ENCODE measurements around the gene HDX. TPM values are rescaled to one million over a fixed set of nuclear protein-coding genes. Genes with fewer than 3 reads are reported as not detected.
"Not testable (repeated sequence)": the region's sequence is repeated elsewhere in the genome, so short reads cannot be mapped to it uniquely, and the experiment has no call there.

The HDX gene
- total RNA-seq, 1 experiment from 2014 or later: 19.9 TPM

DNA sequence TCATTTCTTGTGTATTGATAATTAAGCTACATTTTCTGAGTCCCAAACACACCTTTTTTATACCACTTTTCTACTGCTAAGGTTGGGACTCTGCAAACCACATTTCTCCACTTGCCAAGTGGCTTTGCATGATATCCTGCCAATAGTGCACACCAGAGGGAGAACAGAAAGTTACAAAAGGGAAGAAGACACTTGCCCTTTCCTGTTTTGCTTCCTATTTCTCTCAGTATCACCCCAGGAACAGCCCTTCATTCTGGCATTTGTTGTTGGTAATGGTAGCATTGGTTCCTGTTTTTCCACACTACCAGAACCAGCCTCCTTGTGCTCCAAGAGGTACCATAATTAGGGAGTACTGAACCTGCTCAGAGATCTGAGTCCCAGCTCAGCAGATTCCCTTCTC is 87.1 kb downstream of the HDX start:
- no peak for DNase-seq
- Histone ChIP-seq H3K27ac (no peak overlapping the region), H3K36me3 (no peaks in the 10 kb centered on the region), H3K4me1 (no peaks in the 10 kb centered on the region), H3K9me3 (replicated peaks) (no peaks in the 10 kb centered on the region), H3K27me3 (no peaks in the 10 kb centered on the region), H3K4me3 (no peak overlapping the region)

DNA sequence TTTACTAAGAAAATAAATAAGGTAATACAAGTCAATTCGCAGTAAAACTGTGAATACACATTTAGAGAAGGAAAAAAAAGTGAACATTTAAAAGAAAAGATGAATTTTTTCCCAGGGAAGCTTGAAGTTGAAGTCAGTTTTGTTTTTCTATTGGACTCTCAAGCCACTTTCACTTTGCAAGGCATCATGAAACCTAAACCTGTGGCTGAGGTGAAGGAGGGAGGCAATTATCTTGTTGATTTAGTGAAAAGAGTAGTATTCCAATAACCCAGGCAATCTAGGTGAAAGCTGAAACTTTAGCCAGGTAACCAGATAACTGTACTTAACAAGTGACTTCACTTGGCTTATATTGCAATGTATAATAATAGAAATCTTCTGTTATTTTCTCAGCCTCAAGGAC is 138.6 kb downstream of the HDX start:
- DNase-seq: no peak
- no peak overlapping the region for H3K27ac ChIP-seq
- no peaks in the 10 kb centered on the region for H3K4me1 ChIP-seq
- H3K27me3 ChIP-seq: no peaks in the 10 kb centered on the region
- no peaks in the 10 kb centered on the region for H3K9me3 ChIP-seq (replicated peaks)
- H3K36me3 ChIP-seq: no peaks in the 10 kb centered on the region
- H3K4me3 ChIP-seq: no peak overlapping the region

DNA sequence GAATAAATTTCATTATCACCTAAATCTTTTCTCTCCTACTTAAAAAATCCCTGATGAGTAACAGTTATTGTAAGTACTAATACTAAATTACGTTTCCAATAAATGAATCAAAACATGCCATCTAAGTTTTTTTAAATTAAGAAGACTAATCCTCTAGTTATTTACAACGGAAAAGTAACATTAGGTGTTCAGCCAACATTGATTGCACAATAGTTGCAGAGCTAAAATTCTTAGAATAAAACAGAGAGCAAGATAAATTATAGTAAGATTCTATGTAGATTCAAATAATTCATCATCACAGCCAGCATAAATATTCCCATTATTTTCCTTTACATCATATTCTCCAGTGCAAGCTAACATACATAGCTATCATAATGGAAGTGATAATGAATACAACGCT is 139.2 kb downstream of the HDX start:
- H3K27ac ChIP-seq: no peak overlapping the region

DNA sequence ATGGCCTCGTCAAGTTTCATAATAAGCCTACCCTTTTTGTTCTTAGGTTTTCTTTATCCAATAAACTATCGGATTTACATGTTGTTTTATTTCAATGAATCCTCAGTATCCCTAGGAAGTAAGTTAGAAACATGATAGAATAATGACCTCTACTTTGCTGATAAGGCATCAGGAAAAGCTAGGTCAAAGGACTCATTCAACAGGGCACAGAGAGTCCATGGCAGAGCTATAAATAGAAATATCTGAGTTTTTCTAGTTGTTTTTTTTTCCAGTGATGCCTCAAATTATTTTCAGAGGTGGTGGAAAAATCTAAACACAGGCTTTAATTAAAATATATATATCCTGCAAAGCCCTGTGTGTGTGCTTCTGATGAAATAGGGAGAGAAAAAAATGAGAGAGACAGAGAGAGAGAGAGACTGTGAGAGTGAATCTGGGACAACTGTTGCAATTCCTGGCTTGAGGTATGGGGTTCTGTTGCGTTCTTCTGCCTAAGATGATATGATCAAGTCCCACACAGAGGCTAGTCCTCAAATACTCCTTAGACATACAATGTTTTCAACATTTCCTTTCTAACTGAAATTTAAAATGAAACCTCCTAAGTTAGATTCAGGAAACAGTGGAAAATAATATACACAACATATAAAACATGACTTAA is 139.9 kb downstream of the HDX start:
- no peaks in the 10 kb centered on the region for H3K27me3 ChIP-seq
- no peak for DNase-seq
- H3K9me3 ChIP-seq (replicated peaks): no peaks in the 10 kb centered on the region
- no peak overlapping the region for H3K4me3 ChIP-seq
- no peaks in the 10 kb centered on the region for H3K36me3 ChIP-seq
- no peaks in the 10 kb centered on the region for H3K4me1 ChIP-seq
- no peak overlapping the region for H3K27ac ChIP-seq

More for the DNA sequence above, 139.2 kb downstream of the HDX start:
- no peaks in the 10 kb centered on the region for H3K36me3 ChIP-seq
- no peaks in the 10 kb centered on the region for H3K4me1 ChIP-seq
- no peaks in the 10 kb centered on the region for H3K27me3 ChIP-seq
- DNase-seq: no peak
- no peaks in the 10 kb centered on the region for H3K9me3 ChIP-seq (replicated peaks)
- H3K4me3 ChIP-seq: no peak overlapping the region

DNA sequence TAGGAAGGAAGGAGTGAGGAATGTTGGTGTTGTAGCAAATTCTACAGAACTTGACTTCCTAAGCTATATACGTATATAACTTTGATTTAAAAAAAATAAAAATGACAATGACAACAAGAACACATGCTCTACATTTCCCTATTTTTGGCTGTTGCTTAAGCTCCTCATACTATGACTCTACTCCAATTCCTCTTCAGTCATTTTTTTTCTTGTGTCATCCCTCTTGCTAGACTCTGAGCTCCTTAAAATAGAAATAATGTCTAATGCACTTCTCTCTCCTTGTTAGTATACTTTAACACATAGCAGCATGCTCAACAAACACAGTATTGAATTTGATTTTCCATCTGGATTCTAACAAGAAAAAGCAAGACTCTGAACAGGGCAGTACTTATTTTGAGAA is 144.0 kb downstream of the HDX start:
- H3K27me3 ChIP-seq: no peaks in the 10 kb centered on the region
- no peak overlapping the region for H3K27ac ChIP-seq
- DNase-seq: no peak
- H3K9me3 ChIP-seq (replicated peaks): no peaks in the 10 kb centered on the region
- H3K4me3 ChIP-seq: no peak overlapping the region
- no peaks in the 10 kb centered on the region for H3K36me3 ChIP-seq
- H3K4me1 ChIP-seq: no peaks in the 10 kb centered on the region

DNA sequence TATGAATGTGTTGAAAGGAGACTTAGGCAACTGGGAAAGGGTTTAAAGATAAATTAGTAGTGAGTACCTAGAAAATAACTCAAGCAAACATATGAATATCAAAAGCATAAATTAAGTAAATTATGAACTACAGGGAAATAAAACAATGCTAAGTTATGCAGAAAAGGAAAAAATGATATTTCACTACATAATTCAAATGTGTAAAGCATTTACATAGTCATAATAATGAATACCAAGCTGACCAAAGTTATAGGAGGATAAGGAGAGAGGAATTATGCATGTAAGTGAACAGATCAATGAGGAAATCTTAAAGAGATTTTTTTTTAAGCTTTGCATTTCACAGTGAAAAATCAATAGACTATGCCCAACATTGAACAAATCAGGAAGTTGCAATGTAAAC is 145.0 kb downstream of the HDX start:
- H3K27me3 ChIP-seq: no peaks in the 10 kb centered on the region
- no peak for DNase-seq
- no peak overlapping the region for H3K4me3 ChIP-seq
- H3K36me3 ChIP-seq: no peaks in the 10 kb centered on the region
- no peak overlapping the region for H3K27ac ChIP-seq
- no peaks in the 10 kb centered on the region for H3K4me1 ChIP-seq
- no peaks in the 10 kb centered on the region for H3K9me3 ChIP-seq (replicated peaks)

DNA sequence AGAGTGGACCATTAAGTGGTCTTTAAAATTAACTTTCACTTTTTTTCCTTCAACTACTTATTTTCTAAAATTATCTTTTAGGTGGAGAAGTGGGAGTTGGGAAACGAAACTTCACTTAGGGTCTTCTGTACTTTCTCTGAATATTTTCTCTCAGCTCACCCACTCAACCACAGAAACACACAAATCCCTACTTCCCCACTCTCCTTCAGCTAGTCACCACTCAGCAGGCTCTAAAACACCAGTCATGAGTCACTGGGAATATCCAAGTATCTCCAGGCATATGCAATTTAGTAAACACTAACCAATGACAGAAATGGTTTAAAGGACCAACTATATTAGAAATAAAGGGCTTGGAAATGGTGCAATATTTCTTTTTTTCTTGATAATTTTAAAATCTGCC is 161.3 kb downstream of the HDX start:
- Histone ChIP-seq H3K9me3 (replicated peaks) (no peaks in the 10 kb centered on the region), H3K27me3 (no peaks in the 10 kb centered on the region), H3K4me3 (no peak overlapping the region), H3K36me3 (no peaks in the 10 kb centered on the region), H3K27ac (no peak overlapping the region), H3K4me1 (peaks cover 15% of the 10 kb centered on the region)
- no peak for DNase-seq

DNA sequence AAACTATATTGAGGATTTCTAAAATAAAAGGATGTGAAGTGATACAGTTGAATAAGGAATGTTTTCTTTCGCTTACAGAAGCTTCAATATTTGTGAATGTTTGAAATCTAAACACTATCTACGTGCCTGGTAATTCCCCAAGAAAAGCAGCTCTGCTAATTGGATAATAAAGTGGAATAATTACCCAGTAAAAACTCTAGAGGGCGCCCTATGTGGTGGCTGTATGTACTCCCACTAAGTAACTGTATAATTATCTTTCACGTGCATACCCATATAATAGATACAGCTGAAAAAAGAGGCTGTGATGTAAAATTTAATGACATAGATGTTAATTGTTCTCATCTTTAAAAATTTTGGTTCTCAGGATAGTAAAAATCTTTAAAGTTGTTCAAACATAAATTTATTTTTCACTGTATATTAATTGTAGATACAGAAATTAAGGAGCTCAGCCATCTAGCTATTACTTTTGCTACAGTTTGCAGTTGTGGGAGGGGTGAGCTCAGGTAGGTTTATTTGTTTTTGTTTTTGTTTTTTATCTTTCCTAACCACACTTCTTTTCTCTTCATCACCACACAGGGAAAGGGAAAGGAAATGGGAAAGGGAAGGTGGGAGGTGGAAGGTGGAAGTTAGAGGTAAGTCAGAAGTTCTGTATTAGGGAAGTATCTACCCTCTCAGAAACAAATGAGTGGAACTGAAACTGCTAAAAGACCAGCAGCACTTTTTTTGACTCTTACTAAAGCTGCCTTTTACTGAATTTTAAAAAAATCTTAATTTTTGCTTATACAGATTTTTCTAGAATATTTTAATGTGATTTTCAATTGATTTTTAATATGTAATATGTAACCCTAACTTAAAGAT is 162.5 kb downstream of the HDX start:
- no peaks in the 10 kb centered on the region for H3K36me3 ChIP-seq
- no peak overlapping the region for H3K27ac ChIP-seq
- peak in 1 of 2 experiments; percentile 40 for DNase-seq
- no peak overlapping the region for H3K4me3 ChIP-seq
- H3K4me1 ChIP-seq: peaks cover 24% of the 10 kb centered on the region
- H3K27me3 ChIP-seq: no peaks in the 10 kb centered on the region
- H3K9me3 ChIP-seq (replicated peaks): no peaks in the 10 kb centered on the region

DNA sequence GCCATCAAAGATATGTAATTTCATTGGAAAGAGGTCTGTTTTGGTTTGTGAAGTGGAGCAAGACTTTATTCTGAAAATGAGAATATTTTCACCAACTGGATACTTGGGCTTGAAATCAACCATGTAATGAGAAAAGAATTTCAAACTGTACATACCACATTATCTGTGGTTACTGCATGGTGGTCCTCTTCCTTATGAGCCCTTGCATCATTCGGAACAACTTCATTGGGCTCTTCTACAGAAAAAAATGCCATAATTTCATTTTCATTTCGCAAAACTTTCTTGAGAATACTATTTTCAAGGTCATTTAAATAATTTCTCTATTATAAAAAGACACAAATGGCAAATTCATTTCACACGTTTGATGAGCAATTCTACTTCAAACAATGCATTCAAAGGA is 165.6 kb downstream of the HDX start:
- peak; percentile 14 to 57 for DNase-seq
- Histone ChIP-seq H3K27ac (peak overlapping the region; percentile 94), H3K4me3 (no peak overlapping the region), H3K4me1 (peaks cover 32% of the 10 kb centered on the region), H3K9me3 (replicated peaks) (no peaks in the 10 kb centered on the region), H3K27me3 (no peaks in the 10 kb centered on the region), H3K36me3 (no peaks in the 10 kb centered on the region)

DNA sequence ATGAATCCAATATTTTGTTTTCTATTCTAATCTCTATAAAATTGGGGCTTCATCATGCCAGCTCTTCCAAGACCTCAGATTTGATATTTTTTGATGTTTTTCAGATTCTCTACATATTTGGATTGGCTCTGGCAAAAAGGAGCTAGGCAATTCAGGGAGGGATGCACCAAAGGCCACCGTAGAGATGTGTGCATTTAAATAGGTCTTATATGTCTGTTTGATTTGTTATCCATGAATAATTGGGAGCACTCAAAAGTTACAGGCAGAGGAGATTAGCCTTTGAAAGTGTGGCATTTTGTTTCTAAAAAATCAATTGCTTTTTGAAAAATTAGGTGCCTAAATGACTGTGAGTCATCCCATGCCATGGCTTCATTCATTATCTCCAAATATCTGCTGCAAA is 167.1 kb downstream of the HDX start:
- no peak overlapping the region for H3K4me3 ChIP-seq
- peaks cover 32% of the 10 kb centered on the region for H3K4me1 ChIP-seq
- no peaks in the 10 kb centered on the region for H3K36me3 ChIP-seq
- H3K27ac ChIP-seq: peak overlapping the region; percentile 94
- no peaks in the 10 kb centered on the region for H3K9me3 ChIP-seq (replicated peaks)
- H3K27me3 ChIP-seq: no peaks in the 10 kb centered on the region
- peak; percentile 32 to 61 for DNase-seq

DNA sequence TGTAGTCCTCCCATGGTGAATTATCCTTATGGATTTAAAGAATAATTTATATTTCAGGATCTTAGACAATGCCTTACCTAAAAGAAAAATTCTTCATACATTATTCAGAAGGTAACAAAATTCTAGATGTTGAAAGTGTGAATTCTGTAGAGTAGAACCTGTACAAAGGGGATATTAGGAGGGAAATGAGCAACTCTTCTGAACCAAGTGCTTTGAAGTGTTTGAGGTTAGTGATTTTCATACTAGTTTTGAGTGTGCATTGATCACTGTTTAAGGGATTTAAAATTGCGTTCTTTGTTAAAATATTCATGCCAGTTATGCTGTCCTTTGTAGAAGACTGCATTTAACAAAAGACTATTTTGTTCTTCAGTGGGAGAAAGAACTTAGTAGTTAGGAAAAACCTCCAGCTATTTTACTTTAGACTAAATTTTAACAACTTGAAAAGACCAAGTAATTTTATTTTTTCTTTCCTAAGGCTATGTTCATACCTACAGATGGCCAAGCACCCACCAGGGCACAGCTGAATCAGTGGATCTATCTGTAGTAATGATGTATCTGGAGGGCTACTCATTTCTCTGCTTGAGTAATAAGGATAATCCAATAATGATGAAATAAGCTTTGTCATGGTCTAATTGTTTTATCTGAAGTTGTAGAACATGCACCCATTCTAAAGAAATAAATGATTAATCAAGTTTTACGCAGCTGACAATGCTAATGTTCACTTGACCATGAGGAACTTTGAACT is 180.0 kb downstream of the HDX start:
- Histone ChIP-seq H3K4me1 (no peaks in the 10 kb centered on the region), H3K9me3 (replicated peaks) (no peaks in the 10 kb centered on the region), H3K36me3 (peaks cover 4% of the 10 kb centered on the region; the same call in 1 of the 2 replicates), H3K27ac (no peak overlapping the region), H3K4me3 (no peak overlapping the region), H3K27me3 (no peaks in the 10 kb centered on the region)
- DNase-seq: no peak

DNA sequence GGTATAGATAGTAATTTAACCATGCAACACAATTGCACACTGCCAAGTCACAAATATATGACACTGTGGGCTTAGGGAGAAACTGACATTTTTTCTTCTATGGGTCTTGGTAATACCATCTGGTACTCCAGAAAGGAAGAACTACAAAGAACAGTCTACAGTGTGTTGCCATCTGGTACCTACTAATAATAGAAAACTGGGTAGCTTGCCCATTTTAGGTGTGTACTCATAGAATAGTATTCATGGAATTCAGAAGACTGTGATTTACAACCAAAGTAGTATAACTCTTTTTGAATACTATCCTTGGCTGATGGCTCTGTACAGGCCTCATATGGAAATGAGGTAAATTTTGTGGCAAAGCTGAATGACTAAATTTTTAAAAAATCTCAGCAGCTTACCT is 181.6 kb downstream of the HDX start:
- DNase-seq: no peak
- H3K27me3 ChIP-seq: no peaks in the 10 kb centered on the region
- H3K4me1 ChIP-seq: no peaks in the 10 kb centered on the region
- H3K4me3 ChIP-seq: no peak overlapping the region
- no peak overlapping the region for H3K27ac ChIP-seq
- peaks cover under 1% of the 10 kb centered on the region; the same call in 1 of the 2 replicates for H3K36me3 ChIP-seq
- no peaks in the 10 kb centered on the region for H3K9me3 ChIP-seq (replicated peaks)

DNA sequence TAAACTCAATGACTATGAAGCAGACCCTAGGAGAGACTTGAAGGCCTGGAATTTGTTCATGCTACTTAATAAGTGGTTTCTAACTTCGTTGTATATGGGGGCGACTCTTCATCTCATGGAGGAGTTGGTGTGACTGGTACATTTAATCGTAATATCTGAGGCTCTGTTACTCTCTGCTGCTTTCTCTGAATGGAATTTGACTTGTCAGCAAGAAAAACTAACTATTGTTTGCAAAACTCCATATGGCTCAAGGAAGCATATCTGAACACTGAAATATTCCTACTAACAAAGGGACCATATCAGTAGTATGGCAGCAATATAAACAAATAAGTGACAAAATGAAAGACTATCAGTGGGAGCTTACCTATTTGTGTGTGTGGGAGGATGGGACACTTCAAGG is 182.2 kb downstream of the HDX start:
- Histone ChIP-seq H3K27ac (no peak overlapping the region), H3K9me3 (replicated peaks) (no peaks in the 10 kb centered on the region), H3K36me3 (no peaks in the 10 kb centered on the region), H3K4me1 (no peaks in the 10 kb centered on the region), H3K4me3 (no peak overlapping the region), H3K27me3 (no peaks in the 10 kb centered on the region)
- DNase-seq: no peak

DNA sequence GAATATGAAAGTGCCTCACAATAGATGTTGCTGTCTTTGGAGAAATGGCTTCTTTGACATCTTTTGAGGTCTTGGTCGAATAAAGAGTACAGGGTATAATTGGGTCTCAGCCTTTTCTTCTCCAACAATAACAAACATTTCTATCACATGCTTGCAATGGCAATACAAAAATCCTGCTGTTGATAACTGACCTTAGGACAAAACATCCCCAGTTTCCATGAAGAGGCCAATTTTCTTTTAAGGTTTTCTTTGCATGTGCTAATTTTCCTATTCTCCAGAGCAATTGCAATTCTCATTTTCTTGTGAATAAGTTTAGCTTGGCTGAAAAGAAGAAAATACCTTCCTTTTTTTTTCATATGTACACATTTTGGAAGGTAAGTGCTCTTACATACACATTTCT is 183.6 kb downstream of the HDX start:
- Histone ChIP-seq H3K4me3 (no peak overlapping the region), H3K4me1 (no peaks in the 10 kb centered on the region)
- no peak for DNase-seq

DNA sequence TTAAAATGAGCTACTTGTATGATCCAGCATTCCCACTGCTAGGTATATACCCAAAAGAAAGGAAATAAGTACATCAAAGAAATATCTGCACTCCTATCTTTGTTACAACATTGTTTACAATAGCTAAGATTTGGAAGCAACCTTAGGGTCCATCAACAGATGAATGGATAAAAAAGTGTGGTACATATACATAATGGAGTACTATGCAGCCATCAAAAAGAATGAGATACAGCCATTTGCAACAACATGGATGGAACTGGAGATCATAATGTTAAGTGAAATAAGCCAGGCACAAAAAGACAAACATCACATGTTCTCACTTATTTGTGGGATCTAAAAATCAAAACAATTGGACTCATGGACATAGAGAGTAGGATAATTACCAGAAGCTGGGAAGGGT is 186.3 kb downstream of the HDX start:
- H3K27ac ChIP-seq; H3K36me3 ChIP-seq; H3K27me3 ChIP-seq; H3K4me3 ChIP-seq; DNase-seq; H3K4me1 ChIP-seq; H3K9me3 ChIP-seq (replicated peaks): not testable (repeated sequence)

More for the DNA sequence above, 183.6 kb downstream of the HDX start:
- Histone ChIP-seq H3K9me3 (replicated peaks) (no peaks in the 10 kb centered on the region), H3K27me3 (no peaks in the 10 kb centered on the region), H3K27ac (no peak overlapping the region), H3K36me3 (no peaks in the 10 kb centered on the region)

Measured in SJCRH30 (cell line).